Activated naive CD4-positive, alpha-beta T cell treated with anti-CD3 and anti-CD28 coated beads, Interleukin-2, amount 10 ng/mL, durations not matched to agents 5 hours and 36 hours (primary cell): ENCODE results near the gene CLCN1. TPM values are rescaled to one million over a fixed set of nuclear protein-coding genes. Genes with fewer than 3 reads are reported as not detected.

Experiments
- microRNA-seq: library from miRNA; unstranded; fragments of <30 nt; microRNA quantifications from one replicate; pipeline ENCODE4 v1.2.0, GENCODE V29; 2022; ENCODE audit warnings: borderline microRNAs expressed, borderline replicate concordance
- total RNA-seq, 2 experiments: library from RNA; stranded (reverse); gene quantifications; one replicate each; pipeline ENCODE4 v1.2.3, GENCODE V29; 2021

Gene CLCN1
- not detected for total RNA-seq

DNA sequence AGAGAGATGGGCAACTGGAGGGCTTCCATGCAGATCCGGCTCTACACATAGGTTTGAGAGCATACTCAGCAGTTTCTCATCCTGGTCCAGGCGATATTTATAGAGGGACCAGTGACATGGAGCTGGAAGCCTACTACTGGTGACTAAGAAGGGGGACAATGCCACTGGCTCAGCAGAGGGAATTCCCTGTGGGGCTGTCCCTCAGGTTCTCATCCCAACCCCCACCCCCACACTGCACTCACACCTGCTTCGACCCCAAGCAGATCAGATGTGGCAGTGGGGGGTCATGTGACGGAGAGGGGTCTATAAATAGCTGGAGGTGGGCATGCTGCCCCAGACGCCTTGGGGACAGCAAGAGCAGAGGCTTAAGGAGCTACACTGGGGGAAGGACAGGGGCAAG lies at the start of gene CLCN1:
Gene CLCN1 (plus strand): TSS at position 336 of the 400 bp plus-strand sequence. CDS start 102 bp downstream, outside the sequence.

GRCh38 chr7:143284591-143285469 lies 31.1 kb upstream of the CLCN1 start, which contains the start of gene TMEM139:
TSS of gene TMEM139 (plus strand) at chr7:143284958. CDS start at chr7:143285958, 1,000 bp downstream.

GRCh38 chr7:143287935-143288826 lies 27.7 kb upstream of the CLCN1 start, which contains the start of gene CASP2:
TSS of gene CASP2 (plus strand) at chr7:143288351. CDS start at chr7:143288456, 105 bp downstream.

GRCh38 chr7:143362131-143363015 lies 46.5 kb downstream of the CLCN1 start, which contains the start of gene FAM131B:
TSS of gene FAM131B (minus strand) at chr7:143362713. CDS start at chr7:143362603, 110 bp downstream.

GRCh38 chr7:143380646-143381426 lies 64.9 kb downstream of the CLCN1 start, which contains the start of gene ZYX:
TSS of gene ZYX (plus strand) at chr7:143381345. CDS start at chr7:143381572, 227 bp downstream.

Small RNAs within 50 kb of the gene (microRNA-seq; reads per million reads assigned to microRNA genes)
- gene MIR6892: not detected

Other genes with a start within 250 kb of the CLCN1 start
- gene PIP, start 184.0 kb upstream of the CLCN1 start, total RNA-seq: not detected
- gene TAS2R39, start 132.7 kb upstream of the CLCN1 start, total RNA-seq: not detected
- not detected for gene TAS2R40, start 94.1 kb upstream of the CLCN1 start, total RNA-seq
- gene GSTK1, start 52.7 kb upstream of the CLCN1 start, total RNA-seq: 100 to 1,000 TPM; 386 to 387 TPM
- gene TMEM139, start 31.2 kb upstream of the CLCN1 start, total RNA-seq: 1 to 10 TPM in 1 of 2 experiments, under 1 TPM in 1; 0.71 to 1.6 TPM
- gene CASP2, start 27.8 kb upstream of the CLCN1 start, total RNA-seq: 100 to 1,000 TPM; 118 to 119 TPM
- gene FAM131B, start 46.6 kb downstream of the CLCN1 start, total RNA-seq: under 1 TPM; 0.48 to 0.55 TPM
- gene ZYX, start 65.2 kb downstream of the CLCN1 start, total RNA-seq: 100 to 1,000 TPM; 160 to 169 TPM
- 10 to 100 TPM; 13.4 to 15.8 TPM for gene EPHA1, start 92.7 kb downstream of the CLCN1 start, total RNA-seq
- under 1 TPM in 1 of 2 experiments, not detected in 1; 0.23 TPM for gene TAS2R60, start 127.3 kb downstream of the CLCN1 start, total RNA-seq
- not detected for gene TAS2R41, start 161.8 kb downstream of the CLCN1 start, total RNA-seq